Activated CD8-positive, alpha-beta T cell treated with anti-CD3 and anti-CD28 coated beads for 36 hours (primary cell): Measurements from ENCODE around the gene SSR4. TPM values are rescaled to one million over a fixed set of nuclear protein-coding genes. Genes with fewer than 3 reads are reported as not detected.

Experiments
- ATAC-seq: fragments of 200-7000 bp; cut with Tn5 transposase; one replicate; pipeline ENCODE4 v1.10.0; 2021; ENCODE audit warnings: mild to moderate bottlenecking, moderate library complexity
- CTCF ChIA-PET: fragments of 350-600 bp; sonication (Branson Sonifier 250); formaldehyde crosslinking; loops from one replicate; lab custom pipeline; 2021; ENCODE audit warnings: antibody characterized with exemption; lab: Charles Lee
- POLR2A ChIA-PET: fragments of 350-600 bp; sonication (Branson Sonifier 250); formaldehyde crosslinking; loops from one replicate; lab custom pipeline; 2021; ENCODE audit warnings: antibody characterized with exemption; lab: Charles Lee
- DNase-seq: peaks from one replicate; pipeline ENCODE4 v3.0.0-alpha.2; 2020
- H3K27ac Mint-ChIP-seq: one replicate; pipeline ENCODE4 v1.8.0; 2021; ENCODE audit warnings: mild to moderate bottlenecking, mixed read lengths
- H3K27me3 Mint-ChIP-seq: one replicate; pipeline ENCODE4 v1.8.0; 2021; ENCODE audit warnings: mixed read lengths
- H3K36me3 Mint-ChIP-seq: one replicate; pipeline ENCODE4 v1.8.0; 2021; ENCODE audit warnings: low read depth, mixed read lengths
- H3K4me1 Mint-ChIP-seq: one replicate; pipeline ENCODE4 v1.8.0; 2021; ENCODE audit warnings: low read depth, mixed read lengths
- H3K4me3 Mint-ChIP-seq: one replicate; pipeline ENCODE4 v1.8.0; 2021; ENCODE audit warnings: mild to moderate bottlenecking, moderate library complexity, mixed read lengths
- H3K9me3 Mint-ChIP-seq: one replicate; pipeline ENCODE4 v1.8.0; 2021; ENCODE audit warnings: mixed read lengths
- intact Hi-C: fragments of 100-400 bp; cut with micrococcal nuclease; formaldehyde crosslinking; loops from one replicate; pipeline ENCODE4 v1.10.0; 2022
- total RNA-seq, 2 experiments: library from RNA; stranded (reverse); gene quantifications; one replicate each; pipeline ENCODE4 v1.2.3, GENCODE V29; 2021
- TF ChIP-seq, protein P1 (sequence below): fragments of 200-600 bp; IDR thresholded peaks from one replicate; pipeline ENCODE4 v1.8.0; 2022; ENCODE audit warnings: antibody characterized with exemption, mild to moderate bottlenecking

SSR4 gene
- total RNA-seq, 2 experiments from 2014 or later: 152 to 153 TPM

DNA sequence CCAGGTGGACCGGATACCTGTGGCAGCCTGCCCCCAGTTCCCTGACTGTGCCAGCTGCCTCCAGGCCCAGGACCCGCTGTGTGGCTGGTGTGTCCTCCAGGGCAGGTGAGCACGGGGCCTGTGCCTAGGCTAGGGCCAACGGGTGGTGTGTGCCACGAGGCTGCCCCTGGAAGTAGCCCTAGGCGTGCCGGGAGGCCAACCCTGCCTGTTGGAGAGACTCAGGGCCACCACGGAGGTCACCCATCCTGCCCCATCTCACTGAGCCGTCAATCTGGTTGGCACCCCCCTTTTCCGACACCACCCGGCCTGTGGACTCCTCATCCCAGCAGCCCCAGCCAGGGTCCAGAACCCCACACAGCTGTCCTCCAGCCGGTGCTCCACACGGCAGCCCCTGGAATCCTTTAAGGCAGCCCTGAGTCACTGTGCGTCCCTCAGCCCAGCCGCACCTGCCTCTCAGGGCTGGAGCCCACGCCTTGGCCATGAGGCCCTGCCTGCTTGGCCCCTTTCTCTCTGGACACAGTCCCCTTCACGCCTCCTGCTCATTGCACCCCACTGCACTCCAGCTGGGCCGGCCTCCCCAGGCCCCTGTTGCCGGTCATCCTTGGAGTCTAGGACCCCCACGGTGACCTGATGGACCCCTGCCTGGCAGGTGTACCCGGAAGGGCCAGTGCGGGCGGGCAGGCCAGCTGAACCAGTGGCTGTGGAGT lies 25.2 kb upstream of the SSR4 start:
- intact Hi-C loops: loop anchor here (10.0 kb wide), 1 partner anchor 155 kb away; the partner anchor contains the start of gene ARHGAP4
- CTCF ChIA-PET: no interaction called here
- POLR2A ChIA-PET: interaction anchor here (1.3 to 1.6 kb wide), 2 partner anchors 8 to 22 kb away, joined by 4 to 6 read pairs; no protein-coding TSS in a partner anchor

DNA sequence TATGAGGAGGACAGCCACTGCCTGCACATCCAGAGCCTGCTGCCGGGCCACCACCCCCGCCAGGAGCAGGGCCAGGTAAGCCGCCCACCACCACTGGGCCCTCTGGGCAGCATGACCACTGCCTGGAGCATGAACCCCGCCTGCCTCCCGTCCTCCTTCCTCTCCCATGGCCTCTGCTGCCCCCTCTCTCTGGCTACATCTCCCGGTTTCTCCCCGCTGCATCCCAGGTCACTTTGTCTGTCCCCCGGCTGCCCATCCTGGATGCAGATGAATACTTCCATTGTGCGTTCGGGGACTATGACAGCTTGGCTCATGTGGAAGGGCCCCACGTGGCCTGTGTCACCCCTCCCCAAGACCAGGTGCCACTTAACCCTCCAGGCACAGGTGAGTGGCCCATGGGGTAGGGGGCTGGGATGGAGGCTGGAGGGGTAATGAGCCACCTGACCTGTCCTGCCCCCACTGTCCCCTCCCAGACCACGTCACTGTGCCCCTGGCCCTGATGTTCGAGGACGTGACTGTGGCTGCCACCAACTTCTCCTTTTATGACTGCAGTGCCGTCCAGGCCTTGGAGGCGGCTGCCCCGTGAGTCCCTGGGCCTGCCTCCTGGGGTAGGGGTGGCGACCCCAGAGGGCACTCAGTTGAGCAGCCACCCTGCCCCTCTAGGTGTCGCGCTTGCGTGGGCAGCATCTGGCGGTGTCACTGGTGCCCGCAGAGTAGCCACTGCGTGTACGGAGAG lies 24.4 kb upstream of the SSR4 start:
- Mint-ChIP-seq H3K27me3 (no peaks in the 10 kb centered on the region), H3K9me3 (no peaks in the 10 kb centered on the region), H3K4me1 (peaks cover 12% of the 10 kb centered on the region), H3K4me3 (no peak overlapping the region), H3K27ac (no peak overlapping the region), H3K36me3 (no peaks in the 10 kb centered on the region)
- intact Hi-C loops: loop anchor here (10.0 kb wide), 1 partner anchor 155 kb away; the partner anchor contains the start of gene ARHGAP4
- ChIA-PET CTCF (no interaction called here), POLR2A (no interaction called here)
- TF ChIP-seq, protein P1, sequence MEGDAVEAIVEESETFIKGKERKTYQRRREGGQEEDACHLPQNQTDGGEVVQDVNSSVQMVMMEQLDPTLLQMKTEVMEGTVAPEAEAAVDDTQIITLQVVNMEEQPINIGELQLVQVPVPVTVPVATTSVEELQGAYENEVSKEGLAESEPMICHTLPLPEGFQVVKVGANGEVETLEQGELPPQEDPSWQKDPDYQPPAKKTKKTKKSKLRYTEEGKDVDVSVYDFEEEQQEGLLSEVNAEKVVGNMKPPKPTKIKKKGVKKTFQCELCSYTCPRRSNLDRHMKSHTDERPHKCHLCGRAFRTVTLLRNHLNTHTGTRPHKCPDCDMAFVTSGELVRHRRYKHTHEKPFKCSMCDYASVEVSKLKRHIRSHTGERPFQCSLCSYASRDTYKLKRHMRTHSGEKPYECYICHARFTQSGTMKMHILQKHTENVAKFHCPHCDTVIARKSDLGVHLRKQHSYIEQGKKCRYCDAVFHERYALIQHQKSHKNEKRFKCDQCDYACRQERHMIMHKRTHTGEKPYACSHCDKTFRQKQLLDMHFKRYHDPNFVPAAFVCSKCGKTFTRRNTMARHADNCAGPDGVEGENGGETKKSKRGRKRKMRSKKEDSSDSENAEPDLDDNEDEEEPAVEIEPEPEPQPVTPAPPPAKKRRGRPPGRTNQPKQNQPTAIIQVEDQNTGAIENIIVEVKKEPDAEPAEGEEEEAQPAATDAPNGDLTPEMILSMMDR: no peak
- ATAC-seq: no peak
- DNase-seq: no peak

More for the DNA sequence above, 25.2 kb upstream of the SSR4 start:
- TF ChIP-seq, protein P1: no peak
- no peaks in the 10 kb centered on the region for H3K36me3 Mint-ChIP-seq
- H3K4me3 Mint-ChIP-seq: no peak overlapping the region
- H3K9me3 Mint-ChIP-seq: no peaks in the 10 kb centered on the region
- H3K4me1 Mint-ChIP-seq: peaks cover 12% of the 10 kb centered on the region
- DNase-seq (no peak), ATAC-seq (no peak)
- no peaks in the 10 kb centered on the region for H3K27me3 Mint-ChIP-seq
- no peak overlapping the region for H3K27ac Mint-ChIP-seq

DNA sequence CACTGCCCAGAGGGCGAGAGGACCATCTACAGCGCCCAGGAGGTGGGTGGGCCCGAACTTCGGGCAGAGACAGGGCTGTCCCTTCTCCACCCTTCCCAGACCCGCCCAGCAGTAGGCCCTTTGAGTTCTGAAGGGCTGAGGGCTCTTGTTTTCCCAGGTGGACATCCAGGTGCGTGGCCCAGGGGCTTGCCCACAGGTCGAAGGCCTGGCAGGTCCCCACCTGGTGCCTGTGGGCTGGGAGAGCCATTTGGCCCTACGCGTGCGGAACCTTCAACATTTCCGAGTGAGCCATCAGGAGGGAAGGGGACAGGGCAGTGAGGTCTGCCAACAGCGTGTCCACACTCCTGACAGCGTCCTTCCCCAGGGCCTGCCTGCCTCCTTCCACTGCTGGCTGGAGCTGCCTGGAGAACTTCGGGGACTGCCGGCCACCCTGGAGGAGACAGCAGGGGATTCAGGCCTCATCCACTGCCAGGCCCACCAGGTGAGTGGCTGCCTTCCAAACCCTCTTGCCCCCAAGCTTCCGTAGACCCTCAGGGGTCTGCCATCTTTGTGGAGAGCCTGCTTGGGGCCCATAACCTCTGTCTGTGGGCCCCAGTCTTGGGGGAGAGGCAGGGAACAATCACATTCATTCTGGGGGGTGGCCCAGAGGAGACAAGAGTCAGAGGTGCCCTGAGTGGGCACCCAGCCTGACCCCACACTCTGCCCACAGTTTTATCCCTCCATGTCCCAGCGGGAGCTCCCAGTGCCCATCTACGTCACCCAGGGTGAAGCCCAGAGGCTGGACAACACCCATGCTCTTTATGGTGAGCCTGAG lies 23.7 kb upstream of the SSR4 start:
- ChIA-PET POLR2A (no interaction called here), CTCF (no interaction called here)
- H3K4me1 Mint-ChIP-seq: peaks cover 12% of the 10 kb centered on the region
- DNase-seq (no peak), ATAC-seq (no peak)
- H3K36me3 Mint-ChIP-seq: no peaks in the 10 kb centered on the region
- H3K9me3 Mint-ChIP-seq: no peaks in the 10 kb centered on the region
- intact Hi-C loops: no loop called here
- H3K27me3 Mint-ChIP-seq: no peaks in the 10 kb centered on the region
- H3K27ac Mint-ChIP-seq: no peak overlapping the region
- H3K4me3 Mint-ChIP-seq: no peak overlapping the region
- TF ChIP-seq, protein P1: no peak

DNA sequence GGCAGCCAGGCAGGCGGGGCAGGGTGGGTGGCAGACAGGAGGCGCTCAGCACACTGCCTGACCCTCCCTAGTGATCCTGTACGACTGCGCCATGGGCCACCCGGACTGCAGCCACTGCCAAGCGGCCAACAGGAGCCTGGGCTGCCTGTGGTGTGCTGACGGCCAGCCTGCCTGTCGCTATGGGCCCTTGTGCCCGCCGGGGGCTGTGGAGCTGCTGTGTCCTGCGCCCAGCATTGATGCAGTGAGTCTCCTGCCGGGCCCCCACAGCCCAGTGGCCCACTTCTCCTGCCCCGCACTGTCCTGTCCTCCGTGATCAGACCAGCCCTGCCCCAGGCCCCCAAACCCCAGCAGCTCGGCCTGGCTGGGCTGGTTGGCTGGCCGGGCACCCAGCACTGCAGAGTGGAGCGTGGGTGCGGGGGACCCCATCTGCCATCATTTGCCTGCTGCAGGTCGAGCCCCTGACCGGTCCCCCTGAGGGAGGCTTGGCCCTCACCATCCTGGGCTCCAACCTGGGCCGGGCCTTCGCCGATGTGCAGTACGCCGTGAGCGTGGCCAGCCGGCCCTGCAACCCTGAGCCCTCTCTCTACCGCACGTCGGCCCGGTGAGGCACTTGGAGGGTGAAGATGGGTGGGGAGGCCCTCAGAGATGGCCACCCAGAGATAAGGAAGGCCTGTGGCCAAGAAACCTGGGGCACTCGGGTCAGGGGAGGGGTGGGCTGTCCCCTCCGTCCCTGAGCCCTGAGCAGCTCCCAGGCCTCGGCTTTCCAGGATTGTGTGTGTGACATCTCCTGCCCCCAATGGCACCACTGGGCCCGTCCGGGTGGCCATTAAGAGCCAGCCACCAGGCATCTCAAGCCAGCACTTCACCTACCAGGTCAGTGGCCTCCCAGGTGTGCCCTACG lies 22.8 kb upstream of the SSR4 start:
- Mint-ChIP-seq H3K27ac (no peak overlapping the region), H3K36me3 (no peaks in the 10 kb centered on the region), H3K4me3 (no peak overlapping the region), H3K4me1 (peaks cover 8% of the 10 kb centered on the region), H3K27me3 (no peaks in the 10 kb centered on the region), H3K9me3 (no peaks in the 10 kb centered on the region)
- CTCF ChIA-PET: interaction anchor here (1.2 kb wide), 1 partner anchor 9 kb away, joined by 3 read pairs; no protein-coding TSS in a partner anchor
- intact Hi-C loops: no loop called here
- ATAC-seq: no peak
- DNase-seq: no peak
- TF ChIP-seq, protein P1: no peak
- POLR2A ChIA-PET: no interaction called here
